Measurements from ENCODE around the gene TNNC2.
A peak's percentile ranks its signal among the peaks of the same experiment; 100 is the strongest.

Gene TNNC2

DNA sequence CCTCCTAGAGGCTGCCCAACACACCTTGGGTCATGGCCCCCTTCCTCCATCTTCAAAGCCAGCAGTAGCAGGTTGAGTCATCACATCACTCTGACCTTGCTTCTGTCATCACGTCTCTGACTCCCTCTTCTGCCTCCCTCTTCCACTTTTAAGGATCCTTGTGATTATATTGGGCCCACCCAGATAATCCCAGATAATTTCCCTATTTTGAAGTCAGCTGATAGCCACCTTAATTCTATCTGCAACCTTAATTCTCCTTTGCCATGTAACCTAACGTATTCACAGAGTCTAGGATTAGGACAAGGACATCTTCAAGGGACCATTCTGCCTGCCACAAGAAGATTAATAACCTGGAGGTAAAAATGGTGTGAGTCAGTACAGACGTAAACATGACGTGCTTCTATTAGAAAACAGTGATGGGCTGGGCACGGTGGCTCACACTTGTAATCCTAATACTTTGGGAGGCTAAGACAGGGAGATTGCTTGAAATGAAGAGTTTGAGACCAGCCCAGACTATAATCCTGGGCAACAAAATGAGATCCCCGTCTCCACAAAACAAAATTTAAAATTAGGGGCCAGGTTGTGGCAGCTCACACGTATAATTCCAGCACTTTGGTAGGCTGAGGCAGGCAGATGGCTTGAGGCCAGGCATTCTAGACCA, 33.6 kb upstream of the TNNC2 start:
- H3K4me1 ChIP-seq (ENCODE audit: insufficient read depth, low read length), result no peaks in the 10 kb centered on the region; the same call in 1 of the 2 replicates
- no peak overlapping the region for H3K4me3 ChIP-seq (ENCODE audit: low read length)
- H3K9me3 ChIP-seq (ENCODE audit: insufficient read depth, low read depth, low read length), result no peaks in the 10 kb centered on the region
- no peaks in the 10 kb centered on the region for H3K36me3 ChIP-seq (ENCODE audit: insufficient read depth, low read depth, low read length)
- no peak overlapping the region for H3K9ac ChIP-seq (ENCODE audit: low read depth, low read length)
- no peaks in the 10 kb centered on the region for H3K27me3 ChIP-seq (ENCODE audit: insufficient read depth, low read length)
- H3K27ac ChIP-seq (ENCODE audit: low read length), result no peak overlapping the region

DNA sequence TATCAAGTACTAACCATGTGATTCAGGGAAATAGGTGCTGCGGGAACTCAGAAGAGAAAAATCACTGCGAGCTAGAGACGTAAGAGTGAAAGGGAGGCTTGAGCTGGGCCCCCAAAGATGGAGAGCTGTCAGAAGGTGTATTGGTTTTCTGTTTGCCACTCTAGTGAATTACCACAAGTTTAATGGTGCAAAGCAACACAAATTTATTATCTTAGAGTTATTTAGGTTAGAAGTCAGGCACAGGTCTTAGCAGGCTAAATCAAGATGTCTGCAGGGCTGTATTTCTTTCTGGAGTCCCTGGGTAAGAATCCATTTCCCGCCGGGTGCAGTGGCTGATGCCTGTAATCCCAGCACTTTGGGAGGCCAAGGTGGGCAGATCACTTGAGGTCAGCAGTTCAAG, 32.8 kb upstream of the TNNC2 start:
- Histone ChIP-seq H3K4me3 (ENCODE audit: low read length) (no peak overlapping the region), H3K9me3 (ENCODE audit: insufficient read depth, low read depth, low read length) (no peaks in the 10 kb centered on the region), H3K27me3 (ENCODE audit: insufficient read depth, low read length) (no peaks in the 10 kb centered on the region), H3K36me3 (ENCODE audit: insufficient read depth, low read depth, low read length) (no peaks in the 10 kb centered on the region), H3K27ac (ENCODE audit: low read length) (no peak overlapping the region), H3K4me1 (ENCODE audit: insufficient read depth, low read length) (peaks cover 3% of the 10 kb centered on the region; the same call in 1 of the 2 replicates), H3K9ac (ENCODE audit: low read depth, low read length) (no peak overlapping the region)

DNA sequence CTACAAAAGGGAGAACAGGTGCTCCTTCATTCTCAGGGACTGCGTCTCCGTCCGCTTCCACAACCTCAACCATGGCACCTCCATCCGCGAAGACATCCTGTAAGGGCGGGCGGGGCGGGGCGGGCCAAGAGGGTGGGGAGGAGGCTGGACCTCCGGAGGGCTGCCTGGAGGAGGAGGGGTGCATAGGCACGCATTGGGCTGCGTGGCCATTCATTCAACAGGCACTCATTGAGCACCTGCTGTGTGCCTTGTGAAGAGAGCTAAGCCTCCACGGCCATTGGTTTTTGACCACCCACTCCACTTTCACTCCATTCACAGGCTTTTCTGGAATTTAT, 30.7 kb upstream of the TNNC2 start:
- H3K9ac ChIP-seq (ENCODE audit: low read depth, low read length), result peak overlapping the region; percentile 72; the same call in 1 of the 2 replicates
- H3K27me3 ChIP-seq (ENCODE audit: insufficient read depth, low read length), result no peaks in the 10 kb centered on the region
- peak overlapping the region; percentile 91 for H3K4me3 ChIP-seq (ENCODE audit: low read length)
- H3K27ac ChIP-seq (ENCODE audit: low read length), result peak overlapping the region; percentile 78
- no peaks in the 10 kb centered on the region for H3K9me3 ChIP-seq (ENCODE audit: insufficient read depth, low read depth, low read length)
- no peaks in the 10 kb centered on the region for H3K36me3 ChIP-seq (ENCODE audit: insufficient read depth, low read depth, low read length)
- peaks cover 14% of the 10 kb centered on the region; the same call in 1 of the 2 replicates for H3K4me1 ChIP-seq (ENCODE audit: insufficient read depth, low read length)

DNA sequence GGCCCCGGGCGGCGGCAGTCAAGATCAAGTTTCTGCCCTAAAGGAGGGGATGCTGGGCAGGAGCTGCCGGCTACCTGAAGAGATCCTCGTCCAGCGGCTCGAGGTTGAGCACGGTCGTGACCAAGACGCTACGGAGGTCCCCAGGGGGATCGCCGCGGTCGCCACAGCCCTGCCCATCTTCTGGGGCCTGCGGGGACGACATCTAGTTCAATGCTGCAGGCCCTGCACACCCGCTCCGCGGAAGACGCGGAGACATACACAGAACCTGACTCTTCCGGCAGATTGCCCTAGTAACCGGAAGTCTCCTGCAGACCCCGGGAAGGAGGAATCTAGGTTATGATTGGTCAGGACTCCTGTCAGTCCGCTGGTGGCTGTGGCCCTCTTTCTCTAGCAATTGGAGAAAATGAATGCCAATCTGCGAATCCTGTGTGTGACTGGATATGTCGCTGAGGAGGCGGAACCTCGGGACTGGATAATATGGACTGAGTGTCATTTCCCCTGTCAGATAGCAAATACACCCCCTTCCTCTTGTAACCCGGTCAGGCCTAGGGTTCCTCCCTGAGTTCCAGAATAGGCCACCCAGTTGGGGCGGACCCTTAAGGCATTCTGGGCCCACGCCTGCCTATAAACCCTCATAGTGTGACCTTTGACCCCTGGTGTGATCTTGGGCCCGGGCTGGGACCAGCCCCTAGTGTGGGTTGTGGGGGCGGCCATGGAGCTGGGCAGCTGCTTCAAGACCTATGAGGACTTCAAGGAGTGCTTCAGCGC, 30.2 kb upstream of the TNNC2 start, which contains the start of the genes ACOT8 and ZSWIM3:
Gene ACOT8 (minus strand): TSS at position 279 of the 768 bp plus-strand sequence. CDS start 77 bp downstream, at position 202.
Gene ZSWIM3 (plus strand): TSS at position 501 of the 768 bp plus-strand sequence. CDS start 212 bp downstream, at position 713.
- H3K36me3 ChIP-seq (ENCODE audit: insufficient read depth, low read depth, low read length), result 0 out of 2 replicates have a peak, but pooled peaks cover 2% of the 10 kb centered on the region
- peak within 1 kb of the TSS; percentile 78 for H3K27ac ChIP-seq (ENCODE audit: low read length)
- peaks cover 14% of the 10 kb centered on the region; the same call in 1 of the 2 replicates for H3K4me1 ChIP-seq (ENCODE audit: insufficient read depth, low read length)
- H3K4me3 ChIP-seq (ENCODE audit: low read length), result peak within 1 kb of the TSS; percentile 91
- H3K9me3 ChIP-seq (ENCODE audit: insufficient read depth, low read depth, low read length), result no peaks in the 10 kb centered on the region
- H3K9ac ChIP-seq (ENCODE audit: low read depth, low read length), result peak within 1 kb of the TSS; percentile 81; the same call in 1 of the 2 replicates
- no peaks in the 10 kb centered on the region for H3K27me3 ChIP-seq (ENCODE audit: insufficient read depth, low read length)

DNA sequence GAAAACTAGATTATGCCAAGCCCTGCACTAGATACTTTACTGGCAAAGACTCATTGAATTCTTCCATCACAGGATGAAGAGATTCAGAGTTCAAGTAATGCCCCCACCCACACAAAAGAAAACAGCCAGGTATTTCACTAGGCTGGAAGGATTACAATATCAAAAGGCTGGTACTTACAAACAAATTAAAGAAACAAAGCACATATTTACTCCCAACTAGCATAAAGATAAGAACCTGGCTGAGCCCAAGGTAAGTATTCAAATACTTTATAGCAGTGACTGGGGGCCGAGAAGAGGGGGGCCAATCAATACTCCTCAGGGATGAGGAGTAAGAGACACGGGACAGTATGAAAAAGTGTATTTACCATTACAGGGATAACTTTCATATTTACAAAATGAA, 26.4 kb upstream of the TNNC2 start:
- Histone ChIP-seq H3K9ac (ENCODE audit: low read depth, low read length) (peak overlapping the region; percentile 47; the same call in 1 of the 2 replicates), H3K27me3 (ENCODE audit: insufficient read depth, low read length) (no peaks in the 10 kb centered on the region), H3K4me3 (ENCODE audit: low read length) (peak overlapping the region; percentile 49), H3K27ac (ENCODE audit: low read length) (no peak overlapping the region), H3K36me3 (ENCODE audit: insufficient read depth, low read depth, low read length) (peaks cover 13% of the 10 kb centered on the region), H3K9me3 (ENCODE audit: insufficient read depth, low read depth, low read length) (no peaks in the 10 kb centered on the region), H3K4me1 (ENCODE audit: insufficient read depth, low read length) (peaks cover 14% of the 10 kb centered on the region; the same call in 1 of the 2 replicates)

DNA sequence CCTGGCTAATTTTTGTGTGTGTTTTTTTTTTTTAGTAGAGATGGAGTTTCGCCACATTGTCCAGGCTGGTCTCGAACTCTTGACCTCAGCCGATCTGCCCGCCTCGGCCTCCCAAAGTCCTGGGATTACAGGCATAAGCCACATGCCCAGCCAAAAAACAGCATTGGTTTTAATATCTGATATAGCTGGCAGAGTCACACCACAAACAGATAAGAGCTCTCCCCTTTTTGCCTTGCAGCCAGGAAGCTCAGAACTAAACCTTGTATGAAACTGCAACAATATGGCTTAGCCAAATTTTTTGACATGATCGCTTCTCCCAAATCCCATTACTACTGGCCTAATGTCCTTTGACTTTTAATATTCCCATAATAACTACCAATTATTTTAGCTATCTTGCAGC, 25.2 kb upstream of the TNNC2 start:
- Histone ChIP-seq H3K4me1 (ENCODE audit: insufficient read depth, low read length) (peaks cover 14% of the 10 kb centered on the region; the same call in 1 of the 2 replicates), H3K36me3 (ENCODE audit: insufficient read depth, low read depth, low read length) (peaks cover 19% of the 10 kb centered on the region), H3K9me3 (ENCODE audit: insufficient read depth, low read depth, low read length) (no peaks in the 10 kb centered on the region), H3K4me3 (ENCODE audit: low read length) (no peak overlapping the region), H3K27me3 (ENCODE audit: insufficient read depth, low read length) (no peaks in the 10 kb centered on the region), H3K9ac (ENCODE audit: low read depth, low read length) (no peak overlapping the region), H3K27ac (ENCODE audit: low read length) (no peak overlapping the region)

DNA sequence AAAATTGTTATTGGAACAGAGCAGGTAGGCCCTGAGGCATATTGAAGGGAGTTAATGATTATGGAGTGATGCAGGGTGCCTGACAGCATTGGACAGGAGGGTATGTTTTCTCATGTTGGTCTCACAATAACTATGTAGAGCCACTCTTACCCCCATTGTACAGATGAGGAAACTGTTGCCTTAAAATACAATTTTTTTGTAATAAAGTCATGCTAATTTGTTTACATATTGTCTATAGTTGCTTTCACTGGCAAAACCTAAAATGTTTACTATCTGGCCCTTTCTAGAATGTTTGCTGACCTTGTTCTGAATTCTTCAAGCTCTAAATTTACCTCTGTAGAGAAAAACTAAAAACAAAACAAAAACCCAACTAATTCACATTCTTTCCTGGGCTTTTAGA, 24.4 kb upstream of the TNNC2 start:
- no peak overlapping the region for H3K4me3 ChIP-seq (ENCODE audit: low read length)
- no peak overlapping the region for H3K27ac ChIP-seq (ENCODE audit: low read length)
- peaks cover 21% of the 10 kb centered on the region for H3K36me3 ChIP-seq (ENCODE audit: insufficient read depth, low read depth, low read length)
- no peak overlapping the region for H3K9ac ChIP-seq (ENCODE audit: low read depth, low read length)
- H3K4me1 ChIP-seq (ENCODE audit: insufficient read depth, low read length), result peaks cover 14% of the 10 kb centered on the region; the same call in 1 of the 2 replicates
- H3K27me3 ChIP-seq (ENCODE audit: insufficient read depth, low read length), result no peaks in the 10 kb centered on the region
- no peaks in the 10 kb centered on the region for H3K9me3 ChIP-seq (ENCODE audit: insufficient read depth, low read depth, low read length)

DNA sequence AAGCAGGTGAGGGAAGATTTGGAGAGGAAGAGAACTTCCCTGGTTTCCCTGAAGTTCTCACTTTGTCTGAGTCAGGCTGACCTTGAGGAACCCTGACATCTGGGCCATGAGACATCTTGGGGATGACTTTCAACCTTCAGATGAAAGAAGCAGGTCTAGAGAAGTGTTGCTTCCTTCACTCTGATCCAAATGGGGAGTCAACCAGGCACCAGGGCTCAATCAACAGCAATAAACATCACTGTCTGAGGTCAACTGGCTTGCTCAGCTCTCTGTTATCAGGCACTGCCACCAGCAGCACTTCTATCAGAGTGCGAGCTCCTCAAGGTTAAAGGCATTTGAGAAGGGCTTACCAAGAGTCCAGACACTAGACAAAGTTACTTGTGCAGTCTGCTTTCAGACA, 23.8 kb upstream of the TNNC2 start:
- Histone ChIP-seq H3K4me3 (ENCODE audit: low read length) (no peak overlapping the region), H3K4me1 (ENCODE audit: insufficient read depth, low read length) (peaks cover 14% of the 10 kb centered on the region; the same call in 1 of the 2 replicates), H3K9ac (ENCODE audit: low read depth, low read length) (no peak overlapping the region), H3K9me3 (ENCODE audit: insufficient read depth, low read depth, low read length) (no peaks in the 10 kb centered on the region), H3K27me3 (ENCODE audit: insufficient read depth, low read length) (no peaks in the 10 kb centered on the region), H3K36me3 (ENCODE audit: insufficient read depth, low read depth, low read length) (peaks cover 27% of the 10 kb centered on the region), H3K27ac (ENCODE audit: low read length) (no peak overlapping the region)

DNA sequence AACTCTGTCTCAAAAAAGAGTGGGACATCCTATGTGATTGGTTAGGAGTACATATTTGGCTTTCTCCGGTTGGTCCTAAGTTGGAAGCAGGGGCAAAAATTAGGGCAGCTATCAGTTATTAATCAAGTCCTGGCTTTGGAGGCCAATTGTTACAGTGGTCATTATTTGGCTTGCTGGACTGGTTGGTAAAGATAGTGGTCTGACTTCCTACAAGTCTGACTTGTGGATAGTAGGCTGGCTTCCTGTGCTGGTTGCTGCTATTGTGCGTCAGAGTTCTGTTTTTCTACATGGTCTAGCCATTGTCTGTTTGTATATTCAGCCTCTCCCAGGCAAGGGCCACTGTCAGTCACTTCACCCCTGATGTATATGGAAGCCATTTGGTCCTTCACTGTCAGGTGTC, 23.1 kb upstream of the TNNC2 start:
- Histone ChIP-seq H3K4me3 (ENCODE audit: low read length) (no peak overlapping the region), H3K27me3 (ENCODE audit: insufficient read depth, low read length) (no peaks in the 10 kb centered on the region), H3K9ac (ENCODE audit: low read depth, low read length) (no peak overlapping the region), H3K4me1 (ENCODE audit: insufficient read depth, low read length) (peaks cover 14% of the 10 kb centered on the region; the same call in 1 of the 2 replicates), H3K9me3 (ENCODE audit: insufficient read depth, low read depth, low read length) (no peaks in the 10 kb centered on the region), H3K36me3 (ENCODE audit: insufficient read depth, low read depth, low read length) (peaks cover 32% of the 10 kb centered on the region), H3K27ac (ENCODE audit: low read length) (no peak overlapping the region)

DNA sequence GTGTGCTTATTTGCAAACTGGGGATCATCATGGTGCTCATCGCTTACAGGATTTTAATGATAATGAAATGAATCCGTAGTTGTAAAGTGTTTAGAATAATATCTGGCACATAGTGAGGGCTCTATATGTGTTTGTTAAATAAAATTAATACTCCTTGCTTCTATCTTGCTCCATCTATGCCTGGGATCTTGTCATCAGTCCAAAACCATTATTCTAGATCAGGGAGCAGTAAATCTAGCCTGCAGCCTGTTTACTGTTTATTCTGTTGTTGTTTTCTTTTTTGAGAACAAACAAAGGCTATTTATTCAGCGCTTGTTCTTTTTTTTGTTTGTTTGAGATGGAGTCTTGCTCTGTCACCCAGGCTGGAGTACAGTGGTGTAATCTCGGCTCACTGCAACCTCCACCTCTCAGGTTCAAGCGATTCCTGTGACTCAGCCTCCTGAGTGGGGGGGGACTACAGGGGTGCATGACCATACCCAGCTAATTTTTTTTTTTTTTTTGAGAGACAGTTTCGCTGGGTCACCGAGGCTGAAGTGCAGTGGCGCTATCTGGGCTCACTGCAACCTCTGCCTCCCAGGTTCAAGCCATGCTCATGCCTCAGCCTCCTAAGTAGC, 22.0 kb upstream of the TNNC2 start:
- Histone ChIP-seq H3K27me3 (ENCODE audit: insufficient read depth, low read length) (no peaks in the 10 kb centered on the region), H3K36me3 (ENCODE audit: insufficient read depth, low read depth, low read length) (peaks cover 41% of the 10 kb centered on the region), H3K9ac (ENCODE audit: low read depth, low read length) (no peak overlapping the region), H3K4me3 (ENCODE audit: low read length) (no peak overlapping the region), H3K4me1 (ENCODE audit: insufficient read depth, low read length) (peaks cover 6% of the 10 kb centered on the region; the same call in 1 of the 2 replicates), H3K9me3 (ENCODE audit: insufficient read depth, low read depth, low read length) (no peaks in the 10 kb centered on the region), H3K27ac (ENCODE audit: low read length) (no peak overlapping the region)

DNA sequence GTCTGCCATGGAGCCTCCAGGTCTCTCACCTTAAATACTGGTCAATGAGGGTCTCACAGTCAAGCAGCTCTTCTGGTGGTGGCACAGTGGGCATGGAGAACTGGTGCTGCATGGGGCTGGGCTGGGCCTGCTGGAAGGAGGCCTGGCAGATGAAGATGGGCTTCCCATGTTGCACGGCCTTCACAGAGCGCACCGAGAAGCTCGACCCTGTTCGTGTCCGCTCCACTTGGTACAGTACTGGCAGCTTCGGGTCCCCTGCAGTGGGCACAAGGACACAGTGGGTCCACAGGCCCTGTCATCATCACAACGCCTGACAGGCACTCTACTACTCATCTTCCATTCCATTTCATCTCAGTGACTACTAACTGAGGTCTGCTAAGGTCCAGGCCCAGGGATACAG, 21.3 kb upstream of the TNNC2 start:
- Histone ChIP-seq H3K9me3 (ENCODE audit: insufficient read depth, low read depth, low read length) (no peaks in the 10 kb centered on the region), H3K36me3 (ENCODE audit: insufficient read depth, low read depth, low read length) (peaks cover 47% of the 10 kb centered on the region), H3K4me3 (ENCODE audit: low read length) (no peak overlapping the region), H3K27me3 (ENCODE audit: insufficient read depth, low read length) (no peaks in the 10 kb centered on the region), H3K27ac (ENCODE audit: low read length) (no peak overlapping the region), H3K4me1 (ENCODE audit: insufficient read depth, low read length) (peaks cover 6% of the 10 kb centered on the region; the same call in 1 of the 2 replicates), H3K9ac (ENCODE audit: low read depth, low read length) (no peak overlapping the region)
